22Rv1 (cell line): ENCODE data around the gene KISS1.

ENCODE experiments used
- H3K27ac ChIP-seq: fragments of 450-650 bp; 2 replicates; pipeline ENCODE4 v1.5.1; 2017
- CTCF ChIP-seq: fragments of 450-650 bp; IDR thresholded peaks from 2 replicates; pipeline ENCODE4 v1.5.1; 2017; ENCODE audit warnings: mild to moderate bottlenecking
- ZFX ChIP-seq: fragments of 450-650 bp; IDR thresholded peaks from 2 replicates; pipeline ENCODE4 v1.6.1; 2017; ENCODE audit warnings: antibody characterized with exemption, borderline replicate concordance

Gene KISS1

GRCh38 chr1:204154568-204155255, 41.6 kb downstream of the KISS1 start:
- no peak overlapping the region for H3K27ac ChIP-seq

GRCh38 chr1:204153667-204154066, 42.6 kb downstream of the KISS1 start:
- no peak overlapping the region for H3K27ac ChIP-seq
- TF ChIP-seq CTCF (no peak), ZFX (no peak)

More at GRCh38 chr1:204154568-204155255, 41.6 kb downstream of the KISS1 start:
- TF ChIP-seq CTCF (no peak), ZFX (no peak)

GRCh38 chr1:204152310-204153044, 43.8 kb downstream of the KISS1 start:
- TF ChIP-seq CTCF = no peak
- TF ChIP-seq ZFX = no peak
- H3K27ac ChIP-seq = peak overlapping the region; percentile 5; the same call in 1 of the 2 replicates

- TF ChIP-seq ZFX = no peak
- TF ChIP-seq CTCF = no peak
- peak within 1 kb of the TSS; percentile 5; the same call in 1 of the 2 replicates for H3K27ac ChIP-seq
Observed at GRCh38 chr1:204151552-204152309, 44.6 kb downstream of the KISS1 start, which contains the start of gene ETNK2. Gene ETNK2 (minus strand): TSS chr1:204152044. CDS start chr1:204151852, 192 bp downstream.

GRCh38 chr1:204150702-204151551, 45.4 kb downstream of the KISS1 start:
- no peak overlapping the region for H3K27ac ChIP-seq
- TF ChIP-seq ZFX (no peak), CTCF (no peak)

- no peak overlapping the region for H3K27ac ChIP-seq
- TF ChIP-seq ZFX (no peak), CTCF (no peak)
Observed at GRCh38 chr1:204149635-204150565, 46.4 kb downstream of the KISS1 start.
